ENCODE data around the gene ENO3. TPM values are rescaled to one million over a fixed set of nuclear protein-coding genes. Genes with fewer than 3 reads are reported as not detected.

The ENO3 gene
- total RNA-seq, 2 donors from 2014 or later: 32.1 to 47.9 TPM

DNA sequence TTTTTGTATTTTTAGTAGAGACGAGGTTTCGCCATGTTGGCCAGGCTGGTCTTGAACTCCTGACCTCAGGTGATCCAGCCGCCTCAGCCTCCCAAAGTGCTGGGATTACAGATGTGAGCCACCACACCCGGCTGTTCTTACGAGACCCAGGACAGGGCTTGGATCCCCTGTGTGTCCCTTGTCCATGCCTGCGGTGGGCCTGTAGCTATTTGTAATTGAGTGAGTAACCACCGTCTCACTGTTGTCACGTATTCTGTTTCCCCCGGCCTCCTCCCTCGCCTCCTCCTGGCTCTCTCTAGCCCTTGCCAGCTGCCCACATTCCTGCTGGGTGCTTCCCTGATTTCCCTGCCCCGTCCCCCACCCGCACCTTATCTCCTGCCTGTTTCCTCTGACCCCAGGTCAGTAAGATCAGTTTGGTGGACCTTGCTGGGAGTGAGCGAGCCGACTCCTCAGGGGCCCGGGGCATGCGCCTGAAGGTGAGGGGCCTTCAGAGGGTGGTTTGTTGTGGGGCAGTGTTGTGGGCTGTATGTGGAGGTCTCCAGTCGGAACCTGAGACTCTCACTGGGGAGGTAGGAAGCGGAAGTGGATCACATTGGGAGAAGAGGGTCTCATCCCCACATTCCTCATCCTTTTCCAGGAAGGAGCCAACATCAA is 52.4 kb downstream of the ENO3 start:
- DNase-seq (ENCODE audit: low spot score in 2 of 2) (no peak), ATAC-seq (no peak)
- Mint-ChIP-seq H3K36me3 (peaks cover 5 to 20% of the 10 kb centered on the region in 2 donors), H3K27ac (no peak overlapping the region), H3K9me3 (no peaks in the 10 kb centered on the region)

Other genes starting within 250 kb of the ENO3 start
- 100 to 1,000 TPM in 1 of 2 donors, 10 to 100 TPM in 1; 99.1 to 126 TPM for gene PELP1, start 247.0 kb upstream of the ENO3 start, total RNA-seq
- 100 to 1,000 TPM; 209 to 271 TPM for gene ARRB2, start 240.5 kb upstream of the ENO3 start, total RNA-seq
- gene MED11, start 219.7 kb upstream of the ENO3 start, total RNA-seq: 10 to 100 TPM; 22.8 to 24.5 TPM
- under 1 TPM; 0.29 to 0.36 TPM for gene ZMYND15, start 211.3 kb upstream of the ENO3 start, total RNA-seq
- 1 to 10 TPM; 4.9 to 6.1 TPM for gene CXCL16, start 211.2 kb upstream of the ENO3 start, total RNA-seq
- gene TM4SF5, start 179.2 kb upstream of the ENO3 start, total RNA-seq: not detected
- gene VMO1, start 164.8 kb upstream of the ENO3 start, total RNA-seq: under 1 TPM in 1 of 2 donors, not detected in 1; 0.50 TPM
- not detected for gene GLTPD2, start 162.2 kb upstream of the ENO3 start, total RNA-seq
- gene PSMB6, start 155.0 kb upstream of the ENO3 start, total RNA-seq: 100 to 1,000 TPM; 133 to 135 TPM
- gene PLD2, start 144.0 kb upstream of the ENO3 start, total RNA-seq: 10 to 100 TPM; 23.6 to 31.4 TPM
- gene MINK1, start 117.8 kb upstream of the ENO3 start, total RNA-seq: 10 to 100 TPM; 83.0 to 84.9 TPM
- 1 to 10 TPM in 1 of 2 donors, under 1 TPM in 1; 0.59 to 2.9 TPM for gene C17orf107, start 51.6 kb upstream of the ENO3 start, total RNA-seq
- under 1 TPM in 1 of 2 donors, not detected in 1; 0.27 TPM for gene CHRNE, start 48.0 kb upstream of the ENO3 start, total RNA-seq
- not detected for gene GP1BA, start 18.8 kb upstream of the ENO3 start, total RNA-seq
- 10 to 100 TPM; 69.4 to 89.1 TPM for gene SLC25A11, start 11.1 kb upstream of the ENO3 start, total RNA-seq
- 100 to 1,000 TPM; 188 to 241 TPM for gene RNF167, start 10.9 kb upstream of the ENO3 start, total RNA-seq
- 1,000 to 10,000 TPM; 1,929 to 1,966 TPM for gene PFN1, start 2.6 kb upstream of the ENO3 start, total RNA-seq
- gene SPAG7, start 16.7 kb downstream of the ENO3 start, total RNA-seq: 10 to 100 TPM; 70.3 to 94.6 TPM
- gene CAMTA2, start 36.6 kb downstream of the ENO3 start, total RNA-seq: 10 to 100 TPM; 66.2 to 82.3 TPM
- gene INCA1, start 46.4 kb downstream of the ENO3 start, total RNA-seq: 1 to 10 TPM in 1 of 2 donors, under 1 TPM in 1; 0.53 to 2.6 TPM
- gene KIF1C, start 46.8 kb downstream of the ENO3 start, total RNA-seq: 10 to 100 TPM; 37.9 to 42.4 TPM
- gene SLC52A1, start 84.3 kb downstream of the ENO3 start, total RNA-seq: under 1 TPM; 0.20 to 0.23 TPM
- 1 to 10 TPM in 1 of 2 donors, under 1 TPM in 1; 0.73 to 1.7 TPM for gene ZFP3, start 127.3 kb downstream of the ENO3 start, total RNA-seq
- gene ZNF232, start 160.8 kb downstream of the ENO3 start, total RNA-seq: 10 to 100 TPM; 15.5 to 19.2 TPM
- under 1 TPM in 1 of 2 donors, not detected in 1; 0.18 TPM for gene USP6, start 164.9 kb downstream of the ENO3 start, total RNA-seq
- gene ZNF594, start 240.7 kb downstream of the ENO3 start, total RNA-seq: 1 to 10 TPM; 3.3 to 8.2 TPM

All from activated naive CD4-positive, alpha-beta T cell treated with anti-CD3 and anti-CD28 coated beads, Interleukin-2, amount 50 U/mL, for 72 hours (primary cell).